Measurements from ENCODE around the gene SCART1. TPM values are rescaled to one million over a fixed set of nuclear protein-coding genes. Genes with fewer than 3 reads are reported as not detected.

The SCART1 gene
- total RNA-seq, 1 experiment from 2014 or later = 1.1 TPM

- DNase-seq (ENCODE audit: low spot score) (no peak), ATAC-seq (no peak)
- H3K36me3 Mint-ChIP-seq = peaks cover 50% of the 10 kb centered on the region
- CTCF ChIA-PET = interaction anchor here (0.6 kb wide), 1 partner anchor 114 kb away, joined by 3 read pairs; no protein-coding TSS in a partner anchor
- peaks cover 11% of the 10 kb centered on the region for H3K27me3 Mint-ChIP-seq (ENCODE audit: low read depth)
- POLR2A ChIA-PET = no interaction called here
- no peaks in the 10 kb centered on the region for H3K4me1 Mint-ChIP-seq
- no peak overlapping the region for H3K4me3 Mint-ChIP-seq
- TF ChIP-seq ZBTB21 (CRISPR knock-in tag; IDR thresholded peaks at IDR 0.05; ENCODE audit: borderline replicate concordance) = no peak
- no peak for TF ChIP-seq NFATC4 (CRISPR knock-in tag; IDR thresholded peaks at IDR 0.05)
- TF ChIP-seq FOXJ3 (CRISPR knock-in tag; IDR thresholded peaks at IDR 0.05; ENCODE audit: borderline replicate concordance) = no peak
- TF ChIP-seq GTF2I (CRISPR knock-in tag; conservative IDR thresholded peaks at IDR 0.05) = no peak
- TF ChIP-seq USF2 (CRISPR knock-in tag; IDR thresholded peaks at IDR 0.05) = peak; percentile 49; the same call in 1 of the 2 replicates
- TF ChIP-seq, protein P1, sequence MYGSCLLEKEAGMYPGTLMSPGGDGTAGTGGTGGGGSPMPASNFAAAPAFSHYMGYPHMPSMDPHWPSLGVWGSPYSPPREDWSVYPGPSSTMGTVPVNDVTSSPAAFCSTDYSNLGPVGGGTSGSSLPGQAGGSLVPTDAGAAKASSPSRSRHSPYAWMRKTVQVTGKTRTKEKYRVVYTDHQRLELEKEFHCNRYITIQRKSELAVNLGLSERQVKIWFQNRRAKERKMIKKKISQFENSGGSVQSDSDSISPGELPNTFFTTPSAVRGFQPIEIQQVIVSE (CRISPR knock-in tag; IDR thresholded peaks at IDR 0.05; ENCODE audit: borderline replicate concordance) = no peak
- no peak for TF ChIP-seq ZNF416 (CRISPR knock-in tag; IDR thresholded peaks at IDR 0.05)
- no peak overlapping the region for H3K27ac Mint-ChIP-seq
- peaks cover 64% of the 10 kb centered on the region for H3K9me3 Mint-ChIP-seq
Observed at GRCh38 chr10:133438711-133439273, 15.0 kb upstream of the SCART1 start.

GRCh38 chr10:133439517-133440461 is 14.0 kb upstream of the SCART1 start:
- CTCF ChIA-PET = no interaction called here
- no peak for ATAC-seq
- POLR2A ChIA-PET = no interaction called here
- H3K4me1 Mint-ChIP-seq = no peaks in the 10 kb centered on the region
- no peak overlapping the region for H3K27ac Mint-ChIP-seq
- no peak for DNase-seq (ENCODE audit: low spot score)
- TF ChIP-seq KAT7 (CRISPR knock-in tag; IDR thresholded peaks at IDR 0.05; ENCODE audit: borderline replicate concordance) (no peak), TEAD1 (CRISPR knock-in tag; IDR thresholded peaks at IDR 0.05) (no peak), HMGA2 (CRISPR knock-in tag; IDR thresholded peaks at IDR 0.05) (no peak), FOXK1 (CRISPR knock-in tag; IDR thresholded peaks at IDR 0.05) (no peak), CREM (CRISPR knock-in tag; IDR thresholded peaks at IDR 0.05) (no peak), EMX1 (CRISPR knock-in tag; IDR thresholded peaks at IDR 0.05) (no peak)
- TF ChIP-seq, protein P2, sequence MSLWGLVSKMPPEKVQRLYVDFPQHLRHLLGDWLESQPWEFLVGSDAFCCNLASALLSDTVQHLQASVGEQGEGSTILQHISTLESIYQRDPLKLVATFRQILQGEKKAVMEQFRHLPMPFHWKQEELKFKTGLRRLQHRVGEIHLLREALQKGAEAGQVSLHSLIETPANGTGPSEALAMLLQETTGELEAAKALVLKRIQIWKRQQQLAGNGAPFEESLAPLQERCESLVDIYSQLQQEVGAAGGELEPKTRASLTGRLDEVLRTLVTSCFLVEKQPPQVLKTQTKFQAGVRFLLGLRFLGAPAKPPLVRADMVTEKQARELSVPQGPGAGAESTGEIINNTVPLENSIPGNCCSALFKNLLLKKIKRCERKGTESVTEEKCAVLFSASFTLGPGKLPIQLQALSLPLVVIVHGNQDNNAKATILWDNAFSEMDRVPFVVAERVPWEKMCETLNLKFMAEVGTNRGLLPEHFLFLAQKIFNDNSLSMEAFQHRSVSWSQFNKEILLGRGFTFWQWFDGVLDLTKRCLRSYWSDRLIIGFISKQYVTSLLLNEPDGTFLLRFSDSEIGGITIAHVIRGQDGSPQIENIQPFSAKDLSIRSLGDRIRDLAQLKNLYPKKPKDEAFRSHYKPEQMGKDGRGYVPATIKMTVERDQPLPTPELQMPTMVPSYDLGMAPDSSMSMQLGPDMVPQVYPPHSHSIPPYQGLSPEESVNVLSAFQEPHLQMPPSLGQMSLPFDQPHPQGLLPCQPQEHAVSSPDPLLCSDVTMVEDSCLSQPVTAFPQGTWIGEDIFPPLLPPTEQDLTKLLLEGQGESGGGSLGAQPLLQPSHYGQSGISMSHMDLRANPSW (CRISPR knock-in tag; conservative IDR thresholded peaks at IDR 0.05; ENCODE audit: low read depth) = no peak
- TF ChIP-seq, protein P3, sequence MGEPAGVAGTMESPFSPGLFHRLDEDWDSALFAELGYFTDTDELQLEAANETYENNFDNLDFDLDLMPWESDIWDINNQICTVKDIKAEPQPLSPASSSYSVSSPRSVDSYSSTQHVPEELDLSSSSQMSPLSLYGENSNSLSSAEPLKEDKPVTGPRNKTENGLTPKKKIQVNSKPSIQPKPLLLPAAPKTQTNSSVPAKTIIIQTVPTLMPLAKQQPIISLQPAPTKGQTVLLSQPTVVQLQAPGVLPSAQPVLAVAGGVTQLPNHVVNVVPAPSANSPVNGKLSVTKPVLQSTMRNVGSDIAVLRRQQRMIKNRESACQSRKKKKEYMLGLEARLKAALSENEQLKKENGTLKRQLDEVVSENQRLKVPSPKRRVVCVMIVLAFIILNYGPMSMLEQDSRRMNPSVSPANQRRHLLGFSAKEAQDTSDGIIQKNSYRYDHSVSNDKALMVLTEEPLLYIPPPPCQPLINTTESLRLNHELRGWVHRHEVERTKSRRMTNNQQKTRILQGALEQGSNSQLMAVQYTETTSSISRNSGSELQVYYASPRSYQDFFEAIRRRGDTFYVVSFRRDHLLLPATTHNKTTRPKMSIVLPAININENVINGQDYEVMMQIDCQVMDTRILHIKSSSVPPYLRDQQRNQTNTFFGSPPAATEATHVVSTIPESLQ (CRISPR knock-in tag; IDR thresholded peaks at IDR 0.05) = no peak
- no peak overlapping the region for H3K4me3 Mint-ChIP-seq
- peaks cover 14% of the 10 kb centered on the region for H3K27me3 Mint-ChIP-seq (ENCODE audit: low read depth)
- peaks cover 65% of the 10 kb centered on the region for H3K9me3 Mint-ChIP-seq
- peaks cover 53% of the 10 kb centered on the region for H3K36me3 Mint-ChIP-seq
